GM18858 (cell line): ENCODE data around the gene GARIN5A.

Experiments
- ATAC-seq: cut with Tn5 transposase; IDR thresholded peaks from one replicate; pipeline ENCODE4 v1.9.1; 2021; ENCODE audit not compliant: unreplicated experiment

GARIN5A gene

DNA sequence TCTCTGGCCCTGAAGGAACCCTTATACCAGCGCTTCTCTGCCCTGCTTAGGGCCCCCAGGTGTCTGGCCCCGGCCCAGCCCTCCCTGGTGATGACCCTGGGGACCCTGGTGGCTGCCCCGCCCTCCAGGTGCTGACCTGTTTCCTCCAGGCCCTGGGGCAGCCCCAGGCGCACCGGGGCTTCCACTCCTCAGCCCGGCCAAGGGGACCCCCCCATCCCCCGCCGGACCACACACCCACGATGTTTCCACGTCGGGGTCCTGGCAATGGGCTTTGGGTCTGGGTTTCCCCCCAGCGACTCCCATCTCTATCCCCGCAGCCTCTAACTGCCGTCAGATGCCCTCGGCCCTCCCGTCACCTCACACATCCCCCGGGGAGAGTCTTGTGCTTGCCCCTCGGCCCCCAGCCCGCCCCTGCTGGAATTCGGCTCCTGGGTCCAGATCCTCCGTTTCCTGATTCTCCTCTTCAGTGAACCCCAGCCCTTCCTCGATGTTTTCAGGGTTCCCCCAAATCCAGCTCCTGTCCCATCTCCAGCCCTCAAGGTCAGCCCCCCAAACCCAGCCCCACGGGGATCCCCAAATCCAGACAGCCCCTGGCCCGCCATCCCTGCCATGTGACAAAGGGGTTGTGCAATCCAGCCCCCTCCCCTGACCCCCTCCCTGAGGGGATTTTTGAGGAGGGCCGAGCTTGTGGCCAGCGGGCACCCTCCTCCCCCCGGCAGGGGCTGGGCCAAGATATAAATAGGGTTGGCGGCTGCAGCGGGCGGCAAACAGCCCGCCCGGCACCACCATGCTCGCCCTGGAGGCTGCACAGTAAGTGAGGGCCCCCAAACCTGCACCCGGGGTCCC, 58.2 kb downstream of the GARIN5A start, which contains the start of gene SPIB:
Gene SPIB (plus strand): TSS at position 763 of the 846 bp plus-strand sequence. CDS start 25 bp downstream, at position 788.
- no peak for ATAC-seq

DNA sequence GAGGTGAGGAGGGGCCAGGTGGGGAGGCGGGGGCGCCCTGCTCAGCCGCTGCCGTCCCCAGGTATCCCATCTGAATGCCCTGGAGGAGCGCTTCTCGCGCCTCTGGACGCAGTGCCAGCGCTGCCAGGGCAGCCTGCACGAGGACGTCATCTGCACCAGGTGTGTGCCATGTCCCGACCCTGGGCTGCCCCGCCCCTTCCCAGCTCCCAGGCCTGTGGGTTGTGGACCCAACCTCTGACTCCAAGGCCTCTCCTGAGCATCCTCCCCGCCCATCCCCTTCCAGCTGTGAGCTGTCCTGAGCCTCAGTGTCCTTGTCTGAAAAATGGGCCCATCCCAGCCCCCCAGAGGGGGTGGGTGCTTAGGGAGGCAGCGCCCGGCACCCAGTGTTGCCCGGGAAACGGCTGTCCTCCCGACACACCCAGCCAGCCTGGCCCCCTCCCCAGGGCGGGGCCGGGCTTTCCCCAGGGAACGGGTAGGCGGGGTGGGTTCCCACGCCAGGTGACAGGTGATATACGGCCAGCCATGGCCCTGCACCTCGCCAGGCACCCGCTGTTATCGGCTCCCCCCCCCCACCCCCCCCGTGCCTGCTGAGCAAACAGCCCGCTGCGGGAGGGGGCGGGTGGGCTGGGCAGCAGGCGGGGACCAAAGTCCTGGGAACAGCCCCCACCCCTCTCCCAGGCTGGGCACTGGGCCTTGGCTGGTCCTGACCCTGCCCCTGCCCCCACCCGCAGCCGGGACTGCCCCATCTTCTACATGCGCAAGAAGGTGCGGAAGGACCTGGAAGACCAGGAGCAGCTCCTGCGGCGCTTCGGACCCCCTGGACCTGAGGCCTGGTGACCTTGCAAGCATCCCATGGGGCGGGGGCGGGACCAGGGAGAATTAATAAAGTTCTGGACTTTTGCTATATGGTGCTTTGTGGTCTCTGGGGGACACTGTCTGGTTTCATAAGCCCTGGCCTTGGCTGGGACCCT, 59.3 kb downstream of the GARIN5A start:
- ATAC-seq: no peak
